Measurements from ENCODE around the gene CORO1C.
A peak's percentile ranks its signal among the peaks of the same experiment; 100 is the strongest.
"Not testable (repeated sequence)": the region's sequence is repeated elsewhere in the genome, so short reads cannot be mapped to it uniquely, and the experiment has no call there.

The CORO1C gene

GRCh38 chr12:108731105-108731865, at the start of gene CORO1C:
TSS of gene CORO1C (minus strand) at chr12:108731518. CDS start at chr12:108701318, 30,200 bp downstream.
- peak; percentile 87 for DNase-seq

- no peak for DNase-seq
These were observed 48.8 kb upstream of the CORO1C start for GRCh38 chr12:108779998-108780688.

- no peak for DNase-seq
These were observed 46.7 kb upstream of the CORO1C start for GRCh38 chr12:108778053-108778452.

GRCh38 chr12:108777156-108777555, 45.8 kb upstream of the CORO1C start:
- DNase-seq = no peak

- no peak for DNase-seq
These were observed 42.8 kb upstream of the CORO1C start for GRCh38 chr12:108773798-108774788.

GRCh38 chr12:108772891-108773797, 41.8 kb upstream of the CORO1C start:
- no peak for DNase-seq

- DNase-seq = no peak
These were observed 40.9 kb upstream of the CORO1C start for GRCh38 chr12:108772247-108772646.

GRCh38 chr12:108771835-108772234, 40.5 kb upstream of the CORO1C start:
- not testable (repeated sequence) for DNase-seq

- DNase-seq = no peak
These were observed 39.6 kb upstream of the CORO1C start for GRCh38 chr12:108770963-108771362.

GRCh38 chr12:108770269-108770829, 39.0 kb upstream of the CORO1C start:
- no peak for DNase-seq

GRCh38 chr12:108768591-108769500, 37.5 kb upstream of the CORO1C start:
- no peak for DNase-seq

- DNase-seq = no peak
These were observed 35.0 kb upstream of the CORO1C start for GRCh38 chr12:108766294-108766693.

- no peak for DNase-seq
These were observed 34.0 kb upstream of the CORO1C start for GRCh38 chr12:108765289-108765764.

GRCh38 chr12:108764540-108765288, 33.4 kb upstream of the CORO1C start:
- DNase-seq = no peak

- no peak for DNase-seq
These were observed 29.9 kb upstream of the CORO1C start for GRCh38 chr12:108761226-108761625.

- no peak for DNase-seq
These were observed 28.6 kb upstream of the CORO1C start for GRCh38 chr12:108759924-108760323.

- DNase-seq = no peak
These were observed 26.5 kb upstream of the CORO1C start for GRCh38 chr12:108757856-108758255.

- no peak for DNase-seq
These were observed 25.1 kb upstream of the CORO1C start for GRCh38 chr12:108756421-108756820.

GRCh38 chr12:108755481-108755880, 24.2 kb upstream of the CORO1C start:
- no peak for DNase-seq

- DNase-seq = no peak
These were observed 22.7 kb upstream of the CORO1C start for GRCh38 chr12:108753976-108754375.
